Activated CD4-positive, alpha-beta T cell treated with anti-CD3 and anti-CD28 coated beads, Interleukin-2, Interleukin-6, amounts not matched to agents 100 ng/mL and 50 ng/mL, durations not matched to agents 16 hours and 8 hours (primary cell): ENCODE results near the gene STKLD1.

Source experiments
- DNase-seq: peaks from one replicate; pipeline ENCODE4 v3.0.0-alpha.2; 2020

Gene STKLD1

GRCh38 chr9:133346021-133346785, 30.0 kb upstream of the STKLD1 start:
- no peak for DNase-seq

GRCh38 chr9:133347515-133347984, 28.6 kb upstream of the STKLD1 start:
- DNase-seq: peak; percentile 59

GRCh38 chr9:133347985-133348717, 28.0 kb upstream of the STKLD1 start, which contains the start of the genes MED22 and RPL7A:
Gene MED22 (minus strand): TSS chr9:133348131. CDS start chr9:133346662, 1,469 bp downstream.
Gene RPL7A (plus strand): TSS chr9:133348218. CDS start chr9:133348244, 26 bp downstream.
- DNase-seq: peak; percentile 95

GRCh38 chr9:133348718-133349573, 27.2 kb upstream of the STKLD1 start:
- no peak for DNase-seq

GRCh38 chr9:133349965-133350616, 26.1 kb upstream of the STKLD1 start:
- DNase-seq: peak; percentile 49

- no peak for DNase-seq
Measured at GRCh38 chr9:133351526-133351907, 24.6 kb upstream of the STKLD1 start.

- peak; percentile 71 for DNase-seq
Measured at GRCh38 chr9:133351908-133352634, 24.1 kb upstream of the STKLD1 start.

GRCh38 chr9:133352635-133353340, 23.4 kb upstream of the STKLD1 start:
- peak; percentile 38 for DNase-seq

- DNase-seq: no peak
Measured at GRCh38 chr9:133353548-133353947, 22.6 kb upstream of the STKLD1 start.

- no peak for DNase-seq
Measured at GRCh38 chr9:133354766-133355165, 21.4 kb upstream of the STKLD1 start.

- no peak for DNase-seq
Measured at GRCh38 chr9:133355881-133356357, 20.2 kb upstream of the STKLD1 start.

GRCh38 chr9:133356391-133357091, 19.6 kb upstream of the STKLD1 start, which contains the start of the genes SURF1 and SURF2:
Gene SURF1 (minus strand): TSS chr9:133356487. CDS start chr9:133356453, 34 bp downstream.
Gene SURF2 (plus strand): TSS chr9:133356550. CDS start chr9:133356593, 43 bp downstream.
- peak; percentile 95 for DNase-seq

GRCh38 chr9:133357656-133358055, 18.5 kb upstream of the STKLD1 start:
- DNase-seq: no peak

GRCh38 chr9:133359399-133360175, 16.6 kb upstream of the STKLD1 start:
- DNase-seq: no peak

- no peak for DNase-seq
Measured at GRCh38 chr9:133360400-133361393, 15.5 kb upstream of the STKLD1 start.

GRCh38 chr9:133361507-133362092, 14.6 kb upstream of the STKLD1 start:
- no peak for DNase-seq

- DNase-seq: no peak
Measured at GRCh38 chr9:133362359-133363044, 13.7 kb upstream of the STKLD1 start.
